Measurements from ENCODE around the gene DES.

The DES gene

DNA sequence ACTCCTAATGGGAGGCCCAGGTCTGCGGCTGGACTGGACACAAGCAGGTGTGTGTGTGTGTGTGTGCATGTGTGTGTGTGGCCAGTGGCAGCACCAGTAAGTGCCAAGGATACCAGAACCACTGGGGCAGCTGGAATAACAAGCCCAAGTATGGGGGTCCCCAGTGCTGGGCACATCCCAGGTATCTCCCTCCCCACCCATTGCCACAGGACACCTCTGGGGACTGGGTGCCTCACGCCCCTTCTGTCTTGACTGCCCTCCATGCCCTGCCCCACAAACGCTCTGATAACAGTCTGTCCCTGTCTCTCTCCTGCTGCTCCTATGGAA is 25.5 kb downstream of the DES start:
- DNase-seq (ENCODE audit: extremely low read depth, low read depth): no peak
- no peak overlapping the region for H3K4me3 ChIP-seq (replicated peaks; ENCODE audit: low read depth, low read length)
- TF ChIP-seq CTCF (IDR thresholded peaks at IDR 0.05; ENCODE audit: low read depth, low read length, missing control alignments): no peak

GRCh38 chr2:219444566-219445091 is 26.5 kb downstream of the DES start:
- H3K4me3 ChIP-seq (replicated peaks; ENCODE audit: low read depth, low read length): no peak overlapping the region

GRCh38 chr2:219445220-219445640 is 27.1 kb downstream of the DES start:
- DNase-seq (ENCODE audit: extremely low read depth, low read depth): no peak
- no peak for TF ChIP-seq CTCF (IDR thresholded peaks at IDR 0.05; ENCODE audit: low read depth, low read length, missing control alignments)
- H3K4me3 ChIP-seq (replicated peaks; ENCODE audit: low read depth, low read length): no peak overlapping the region

More at GRCh38 chr2:219444566-219445091, 26.5 kb downstream of the DES start:
- DNase-seq (ENCODE audit: extremely low read depth, low read depth): no peak
- no peak for TF ChIP-seq CTCF (IDR thresholded peaks at IDR 0.05; ENCODE audit: low read depth, low read length, missing control alignments)

GRCh38 chr2:219446101-219446504 is 27.9 kb downstream of the DES start:
- no peak for DNase-seq (ENCODE audit: extremely low read depth, low read depth)

GRCh38 chr2:219446689-219447088 is 28.5 kb downstream of the DES start:
- no peak for TF ChIP-seq CTCF (IDR thresholded peaks at IDR 0.05; ENCODE audit: low read depth, low read length, missing control alignments)
- no peak for DNase-seq (ENCODE audit: extremely low read depth, low read depth)
- no peak overlapping the region for H3K4me3 ChIP-seq (replicated peaks; ENCODE audit: low read depth, low read length)

More at GRCh38 chr2:219446101-219446504, 27.9 kb downstream of the DES start:
- no peak for TF ChIP-seq CTCF (IDR thresholded peaks at IDR 0.05; ENCODE audit: low read depth, low read length, missing control alignments)
- H3K4me3 ChIP-seq (replicated peaks; ENCODE audit: low read depth, low read length): no peak overlapping the region

GRCh38 chr2:219447242-219448098 is 29.3 kb downstream of the DES start:
- no peak for DNase-seq (ENCODE audit: extremely low read depth, low read depth)
- no peak overlapping the region for H3K4me3 ChIP-seq (replicated peaks; ENCODE audit: low read depth, low read length)
- no peak for TF ChIP-seq CTCF (IDR thresholded peaks at IDR 0.05; ENCODE audit: low read depth, low read length, missing control alignments)

Data from HFF-Myc (cell line).